H1 (cell line): ENCODE measurements around the gene NFASC. TPM values are rescaled to one million over a fixed set of nuclear protein-coding genes. Genes with fewer than 3 reads are reported as not detected.

Experiments
- CTCF ChIA-PET: fragments of 300-600 bp; sonication (Branson Sonifier 250); formaldehyde crosslinking; loops from one replicate; lab custom pipeline; 2021; ENCODE audit not compliant: partially characterized antibody; lab: Charles Lee
- POLR2A ChIA-PET: fragments of 300-600 bp; sonication (Branson Sonifier 250); formaldehyde crosslinking; loops from one replicate; lab custom pipeline; 2021; ENCODE audit warnings: inconsistent platforms; ENCODE audit not compliant: partially characterized antibody; lab: Charles Lee
- DNase-seq, 2 experiments: peaks; one replicate each; pipeline versions ENCODE4 v3.0.0 to v3.0.0-alpha.2; 2010 to 2022; ENCODE audit warnings: low spot score in 2 of 2, low read depth in 1 of 2, mixed read lengths in 1 of 2
- FAIRE-seq: peaks from 2 replicates; lab custom pipeline; 2011; peaks lifted over from hg19 to GRCh38; lab: Jason Lieb, UNC
- H2AFZ ChIP-seq: 2 replicates; pipeline ENCODE4 v1.8.1; 2012; ENCODE audit warnings: low read length, inconsistent platforms
- H2AK5ac ChIP-seq: 2 replicates; pipeline ENCODE4 v1.6.1; 2013; ENCODE audit warnings: low read depth, low read length
- H2BK120ac ChIP-seq: replicated peaks from 2 replicates; pipeline ENCODE3; 2013; ENCODE audit warnings: low read depth, low read length, inconsistent platforms
- H2BK12ac ChIP-seq: 2 replicates; pipeline ENCODE4 v1.6.1; 2013; ENCODE audit warnings: low read depth, low read length
- H2BK15ac ChIP-seq: 2 replicates; pipeline ENCODE4 v1.6.1; 2013; ENCODE audit warnings: low read length
- H2BK20ac ChIP-seq: 2 replicates; pipeline ENCODE4 v1.6.1; 2013; ENCODE audit warnings: low read length
- H2BK5ac ChIP-seq: 2 replicates; pipeline ENCODE4 v1.6.1; 2013; ENCODE audit warnings: low read depth, low read length
- H3K14ac ChIP-seq: 2 replicates; pipeline ENCODE4 v1.6.1; 2013; ENCODE audit warnings: inconsistent platforms; ENCODE audit not compliant: insufficient read length
- H3K18ac ChIP-seq: 2 replicates; pipeline ENCODE4 v1.6.1; 2013; ENCODE audit warnings: low read length; ENCODE audit errors: extremely low read depth
- H3K23ac ChIP-seq: 2 replicates; pipeline ENCODE4 v1.6.1; 2013; ENCODE audit warnings: inconsistent platforms; ENCODE audit not compliant: insufficient read length
- H3K23me2 ChIP-seq: 2 replicates; pipeline ENCODE4 v1.6.1; 2013; ENCODE audit warnings: low read depth, low read length
- H3K27ac ChIP-seq: 2 replicates; pipeline ENCODE4 v1.6.1; 2011; ENCODE audit warnings: low read depth, low read length, inconsistent platforms
- H3K27me3 ChIP-seq, 4 experiments: replicated peaks in 1 of 4; 1 replicate in 1 of 4; 2 replicates in 3 of 4; pipeline versions ENCODE4 v1.6.1 to v1.8.1; 2011 to 2013; ENCODE audit warnings: low read length in 3 of 4, mild to moderate bottlenecking in 3 of 4, inconsistent platforms in 2 of 4, mixed read lengths in 2 of 4, moderate library complexity in 1 of 4; ENCODE audit not compliant: control insufficient read depth in 3 of 4, insufficient read depth in 3 of 4; ENCODE audit errors: extremely low read depth in 1 of 4
- H3K36me3 ChIP-seq, 4 experiments: 2 replicates each; pipeline versions ENCODE4 v1.6.1 to v1.8.1; 2011 to 2013; ENCODE audit warnings: mild to moderate bottlenecking in 4 of 4, low read length in 3 of 4, moderate library complexity in 2 of 4, control low read depth in 1 of 4, inconsistent platforms in 1 of 4; ENCODE audit not compliant: insufficient read depth in 4 of 4, control insufficient read depth in 2 of 4
- H3K4ac ChIP-seq: replicated peaks from 2 replicates; pipeline ENCODE3; 2013; ENCODE audit warnings: low read length, low read depth, mixed read lengths, inconsistent platforms; ENCODE audit not compliant: insufficient read length
- H3K4me1 ChIP-seq, 4 experiments: replicated peaks in 1 of 4; 1 replicate in 1 of 4; 2 replicates in 3 of 4; pipeline versions ENCODE4 v1.6.1 to v1.8.1; 2011 to 2013; ENCODE audit warnings: low read length in 3 of 4, inconsistent platforms in 2 of 4, mixed read lengths in 1 of 4; ENCODE audit not compliant: insufficient read depth in 4 of 4, control insufficient read depth in 3 of 4
- H3K4me2 ChIP-seq, 2 experiments: 2 replicates each; pipeline versions ENCODE4 v1.6.1 to v1.8.1; 2011 to 2013; ENCODE audit warnings: low read depth in 2 of 2, low read length in 2 of 2, control low read depth in 1 of 2, inconsistent platforms in 1 of 2, mild to moderate bottlenecking in 1 of 2; ENCODE audit not compliant: insufficient read depth in 1 of 2
- H3K4me3 ChIP-seq, 4 experiments: fragments of 200-600, 300-600 bp in 1 of 4; sonication (generic), shearing (Covaris generic), sonication (Bioruptor Twin) in 1 of 4; 2 replicates each; pipeline versions ENCODE4 v1.5.1 to v1.8.1; 2011 to 2016; ENCODE audit warnings: low read length in 4 of 4, low read depth in 3 of 4, control low read depth in 2 of 4, inconsistent platforms in 2 of 4, mild to moderate bottlenecking in 2 of 4, mixed read lengths in 1 of 4, moderate library complexity in 1 of 4; ENCODE audit not compliant: insufficient read depth in 2 of 4; ENCODE audit errors: extremely low read depth in 1 of 4
- H3K56ac ChIP-seq: replicated peaks from 2 replicates; pipeline ENCODE3; 2013; ENCODE audit warnings: low read depth, mild to moderate bottlenecking, mixed read lengths, low read length, inconsistent platforms; ENCODE audit not compliant: insufficient read length
- H3K79me1 ChIP-seq: 2 replicates; pipeline ENCODE4 v1.6.1; 2013; ENCODE audit warnings: low read depth, low read length, control low read depth
- H3K79me2 ChIP-seq, 2 experiments: 2 replicates each; pipeline versions ENCODE4 v1.6.1 to v1.8.1; 2012 to 2013; ENCODE audit warnings: low read length in 2 of 2, mild to moderate bottlenecking in 2 of 2, inconsistent platforms in 1 of 2; ENCODE audit not compliant: insufficient read depth in 2 of 2, control insufficient read depth in 1 of 2
- H3K9ac ChIP-seq, 4 experiments: replicated peaks in 1 of 4; 1 replicate in 1 of 4; 2 replicates in 3 of 4; pipeline versions ENCODE4 v1.6.1 to v1.8.1; 2011 to 2013; ENCODE audit warnings: low read depth in 3 of 4, low read length in 3 of 4, control low read depth in 2 of 4, mild to moderate bottlenecking in 2 of 4, moderate library complexity in 2 of 4, inconsistent platforms in 1 of 4; ENCODE audit errors: extremely low read depth in 1 of 4
- H3K9me3 ChIP-seq, 2 experiments: 2 replicates each; pipeline versions ENCODE4 v1.6.1 to v1.8.1; 2012 to 2013; ENCODE audit warnings: mild to moderate bottlenecking in 2 of 2, moderate library complexity in 2 of 2, control low read depth in 1 of 2, inconsistent platforms in 1 of 2, low read depth in 1 of 2, low read length in 1 of 2, mixed read lengths in 1 of 2; ENCODE audit not compliant: insufficient read depth in 2 of 2
- H4K20me1 ChIP-seq, 2 experiments: replicated peaks in 1 of 2; 2 replicates each; pipeline versions ENCODE3 to v1.8.1; 2011 to 2013; ENCODE audit warnings: inconsistent platforms in 2 of 2, low read length in 2 of 2, mild to moderate bottlenecking in 1 of 2; ENCODE audit not compliant: insufficient read depth in 2 of 2, control insufficient read depth in 1 of 2
- H4K5ac ChIP-seq: 2 replicates; pipeline ENCODE4 v1.6.1; 2013; ENCODE audit warnings: low read length, low read depth, mixed read lengths, inconsistent platforms; ENCODE audit not compliant: insufficient read length
- H4K8ac ChIP-seq: 2 replicates; pipeline ENCODE4 v1.8.0; 2013; ENCODE audit warnings: mild to moderate bottlenecking, moderate library complexity, low read length, inconsistent platforms; ENCODE audit not compliant: insufficient read depth; ENCODE audit errors: extremely low read depth
- H4K91ac ChIP-seq: replicated peaks from 2 replicates; pipeline ENCODE3; 2013; ENCODE audit warnings: low read length, mixed read lengths, inconsistent platforms; ENCODE audit not compliant: insufficient read length
- ATF2 ChIP-seq: IDR thresholded peaks from 2 replicates; pipeline ENCODE4 v1.6.1; 2012; ENCODE audit warnings: low read length, inconsistent platforms
- E2F6 ChIP-seq: IDR thresholded peaks from 2 replicates; pipeline ENCODE4 v1.6.1; 2012; ENCODE audit warnings: inconsistent platforms
- KDM5A ChIP-seq: fragments of 200-600 bp; IDR thresholded peaks from 2 replicates; pipeline ENCODE4 v1.7.1; 2012; ENCODE audit warnings: mild to moderate bottlenecking, low read length, inconsistent platforms, mixed read lengths
- MAX ChIP-seq: IDR thresholded peaks from 2 replicates; pipeline ENCODE4 v1.6.1; 2012; ENCODE audit warnings: inconsistent platforms
- WGBS, 2 experiments: shearing (Covaris generic) in 1 of 2; methylation state at CpG; one replicate each; pipeline versions ENCODE4 v1.1.6 to v1.1.7; 2013 to 2015; ENCODE audit warnings: low lambda C conversion rate in 2 of 2, mixed read lengths in 2 of 2, inconsistent platforms in 1 of 2, low coverage in 1 of 2, missing lambda C conversion rate in 1 of 2; ENCODE audit not compliant: insufficient replicate concordance in 2 of 2, insufficient coverage in 1 of 2, insufficient read length in 1 of 2; ENCODE audit errors: extremely low coverage in 1 of 2, missing lambda C conversion rate in 1 of 2; 5-methylcytosine and 5-hydroxymethylcytosine counted together
- polyA plus RNA-seq, 7 experiments: library from polyadenylated mRNA; depleted of rRNA in 3 of 7; stranded (reverse) in 5 of 7; unstranded in 2 of 7; fragments of >200 nt in 5 of 7; fragments of 200-250 nt in 2 of 7; gene quantifications; 1 replicate in 5 of 7; 2 replicates in 1 of 7; 4 replicates in 1 of 7; pipeline versions ENCODE4 v1.2.1 to v1.2.3, GENCODE V29; 2011 to 2013; ENCODE audit warnings: missing spikeins in 2 of 7, mixed read lengths in 2 of 7
- total RNA-seq: library from RNA; stranded (reverse); fragmentation: NEBNext Ultra II Directional; extraction: Animal tissue kit (Norgen Biotek cat#: 25700); gene quantifications from 2 replicates; pipeline ENCODE4 v1.2.1, GENCODE V29; 2021

The NFASC gene
- total and polyA plus RNA-seq, 2 of the 8 experiments (the other 6 are each of a cell fraction or from before 2014, with no cell fraction given): 5.0 to 15.2 TPM

GRCh38 chr1:204923201-204923600 is 52.5 kb downstream of the NFASC start:
- Histone ChIP-seq H2BK15ac (0 out of 2 replicates have a peak overlapping the region, but pooled peaks have one; percentile 19), H3K79me1 (no peaks in the 10 kb centered on the region), H3K9ac (peak overlapping the region in 1 of 4 experiments; percentile 38; a peak in 2 of 7 replicates), H4K8ac (no peak overlapping the region; the same call in 1 of the 2 replicates), H3K56ac (no peak overlapping the region), H2AFZ (no peak overlapping the region), H2BK20ac (peak overlapping the region; percentile 92), H4K91ac (peak overlapping the region; percentile 62), H3K4me2 (peak overlapping the region; percentile 45 to 62; a peak in 3 of 4 replicates), H3K4me1 (peaks cover 19 to 35% (median 31%) of the 10 kb centered on the region in 4 experiments), H3K36me3 (no peaks in the 10 kb centered on the region), H3K9me3 (no peaks in the 10 kb centered on the region), H4K20me1 (no peaks in the 10 kb centered on the region), H3K4me3 (no peak overlapping the region), H2BK12ac (peak overlapping the region; percentile 97), H2BK5ac (peak overlapping the region; percentile 82), H2AK5ac (peak overlapping the region; percentile 79; the same call in 1 of the 2 replicates), H3K4ac (no peak overlapping the region), H3K27ac (peak overlapping the region; percentile 55; the same call in 1 of the 2 replicates), H3K18ac (peak overlapping the region; percentile 84), H3K23ac (no peak overlapping the region), H3K23me2 (no peaks in the 10 kb centered on the region), H3K27me3 (no peaks in the 10 kb centered on the region), H2BK120ac (no peak overlapping the region), H3K79me2 (no peaks in the 10 kb centered on the region), H3K14ac (no peak overlapping the region), H4K5ac (no peak overlapping the region)
- ChIA-PET POLR2A (interaction anchor here (0.9 to 3.0 kb wide), 8 partner anchors 11 to 407 kb away, joined by 3 to 10 read pairs (median 5); partner anchors contain the start of gene MDM4), CTCF (interaction anchor here (0.8 to 3.9 kb wide), 12 partner anchors 10 to 403 kb away, joined by 3 to 50 read pairs (median 4); no protein-coding TSS in a partner anchor)
- no peak for FAIRE-seq
- DNase-seq: no peak
- TF ChIP-seq ATF2 (0 out of 2 replicates have a peak, but pooled peaks have one; percentile 4), MAX (peak; percentile 51; the same call in 1 of the 2 replicates), KDM5A (no peak), E2F6 (peak; percentile 75)
- WGBS, 2 experiments: 60% methylated on average over 10 of the region's 10 CpGs; no CpG with 5 or more reads in 1 of the 2 experiments
